ENCODE measurements around the gene TXLNA. TPM values are rescaled to one million over a fixed set of nuclear protein-coding genes. Genes with fewer than 3 reads are reported as not detected.
A peak's percentile ranks its signal among the peaks of the same experiment; 100 is the strongest.

TXLNA gene
- total RNA-seq, 6 donors from 2014 or later, result 29.3 to 57.5 (median 47.5) TPM

DNA sequence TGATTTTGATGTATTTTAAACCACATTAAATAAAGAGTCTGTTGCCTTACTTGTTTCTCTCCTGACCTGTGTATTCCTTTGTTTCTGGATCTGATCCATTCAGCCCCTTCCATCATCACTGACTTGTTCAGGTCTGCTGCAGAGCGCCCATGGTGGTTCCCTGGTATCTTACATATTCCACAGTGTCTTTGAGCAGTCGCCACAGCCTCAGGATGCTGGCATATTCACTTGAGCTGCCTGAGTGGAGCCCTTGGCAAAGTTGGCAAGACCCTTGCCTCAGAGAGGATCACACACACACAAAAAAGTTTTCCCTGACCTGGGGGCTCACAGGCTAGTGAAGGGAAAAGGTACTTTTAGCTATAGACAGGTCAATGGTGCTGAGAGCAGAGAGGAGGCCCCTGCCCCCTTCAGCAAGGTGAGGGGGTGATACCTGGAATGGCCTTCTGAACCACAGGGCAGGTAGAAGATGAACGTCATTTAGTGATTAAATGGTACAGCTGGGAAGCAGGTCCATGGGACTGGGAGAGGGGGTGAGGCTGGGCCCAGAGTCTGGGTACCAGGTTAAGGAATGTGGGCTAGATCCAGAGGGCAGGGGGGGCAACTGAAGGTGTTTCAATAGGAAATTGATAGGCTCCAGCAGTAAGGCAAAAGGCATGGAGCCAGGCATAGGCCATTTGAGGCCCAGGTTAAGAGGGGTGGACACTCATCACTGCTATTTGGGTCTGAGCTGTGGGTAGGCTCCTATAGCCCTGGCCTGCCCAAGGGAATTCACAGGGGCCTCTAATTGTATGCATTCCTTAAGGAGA is 19.0 kb downstream of the TXLNA start:
- H3K4me1 ChIP-seq, result peaks cover 15 to 31% (median 25%) of the 10 kb centered on the region in 4 donors
- TF ChIP-seq POLR2AphosphoS5 (IDR thresholded peaks at IDR 0.05) (no peak), EP300 (IDR thresholded peaks at IDR 0.05) (no peak), POLR2A (IDR thresholded peaks at IDR 0.05) (no peak)
- TF ChIP-seq, protein P1, sequence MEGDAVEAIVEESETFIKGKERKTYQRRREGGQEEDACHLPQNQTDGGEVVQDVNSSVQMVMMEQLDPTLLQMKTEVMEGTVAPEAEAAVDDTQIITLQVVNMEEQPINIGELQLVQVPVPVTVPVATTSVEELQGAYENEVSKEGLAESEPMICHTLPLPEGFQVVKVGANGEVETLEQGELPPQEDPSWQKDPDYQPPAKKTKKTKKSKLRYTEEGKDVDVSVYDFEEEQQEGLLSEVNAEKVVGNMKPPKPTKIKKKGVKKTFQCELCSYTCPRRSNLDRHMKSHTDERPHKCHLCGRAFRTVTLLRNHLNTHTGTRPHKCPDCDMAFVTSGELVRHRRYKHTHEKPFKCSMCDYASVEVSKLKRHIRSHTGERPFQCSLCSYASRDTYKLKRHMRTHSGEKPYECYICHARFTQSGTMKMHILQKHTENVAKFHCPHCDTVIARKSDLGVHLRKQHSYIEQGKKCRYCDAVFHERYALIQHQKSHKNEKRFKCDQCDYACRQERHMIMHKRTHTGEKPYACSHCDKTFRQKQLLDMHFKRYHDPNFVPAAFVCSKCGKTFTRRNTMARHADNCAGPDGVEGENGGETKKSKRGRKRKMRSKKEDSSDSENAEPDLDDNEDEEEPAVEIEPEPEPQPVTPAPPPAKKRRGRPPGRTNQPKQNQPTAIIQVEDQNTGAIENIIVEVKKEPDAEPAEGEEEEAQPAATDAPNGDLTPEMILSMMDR (IDR thresholded peaks at IDR 0.05), result no peak
- DNase-seq (no peak), ATAC-seq (ENCODE audit: low FRiP score in 2 of 2) (no peak)
- WGBS, 2 donors, result 81 to 84% methylated on average over 3 of the region's 3 CpGs
- no peak overlapping the region for H3K4me3 ChIP-seq
- no peaks in the 10 kb centered on the region for H3K9me3 ChIP-seq
- peak overlapping the region in 3 of 4 donors; percentile 4 to 27 (median 20) for H3K27ac ChIP-seq
- H3K27me3 ChIP-seq, result no peaks in the 10 kb centered on the region
- H3K36me3 ChIP-seq, result peaks cover 21 to 45% (median 36%) of the 10 kb centered on the region in 4 donors

DNA sequence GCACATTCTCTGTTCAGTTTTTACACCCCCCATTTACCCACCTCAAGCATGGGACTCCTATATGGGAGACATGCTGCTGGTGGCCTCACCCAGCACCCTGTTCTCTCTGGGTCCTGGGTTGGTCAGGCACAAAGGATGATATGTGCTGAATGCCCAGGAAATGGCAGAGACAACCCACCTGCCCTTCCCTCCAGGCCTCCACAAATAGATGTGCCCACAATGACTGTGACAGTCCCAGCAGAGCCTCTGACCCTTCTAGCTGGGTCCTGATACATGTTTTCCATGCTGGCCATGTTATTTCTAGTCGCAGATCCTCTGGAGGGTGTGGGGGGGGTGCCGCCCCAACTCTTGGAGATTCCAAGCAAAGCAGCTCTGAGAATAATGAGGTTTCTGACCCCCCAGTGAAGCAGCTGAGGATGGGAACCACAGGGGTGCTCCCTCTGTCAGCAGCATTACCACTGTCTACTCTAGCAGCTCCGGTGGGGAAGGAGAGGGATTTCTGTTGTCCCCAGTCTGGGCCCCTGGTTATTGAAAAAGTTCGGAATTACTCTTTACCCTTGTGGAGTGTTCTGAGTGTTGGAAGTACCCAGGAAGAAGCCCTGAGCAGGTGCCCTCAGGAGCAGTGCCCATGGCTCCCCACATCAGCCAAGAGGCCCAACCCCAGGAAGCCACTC is 19.7 kb downstream of the TXLNA start:
- no peak for TF ChIP-seq POLR2A (IDR thresholded peaks at IDR 0.05)
- TF ChIP-seq, protein P1 (IDR thresholded peaks at IDR 0.05), result no peak
- TF ChIP-seq POLR2AphosphoS5 (IDR thresholded peaks at IDR 0.05), result no peak
- no peak for ATAC-seq (ENCODE audit: low FRiP score in 2 of 2)
- H3K27ac ChIP-seq, result peak overlapping the region in 1 of 4 donors; percentile 27
- H3K9me3 ChIP-seq, result no peaks in the 10 kb centered on the region
- DNase-seq, result no peak
- H3K4me1 ChIP-seq, result peaks cover 15 to 31% (median 25%) of the 10 kb centered on the region in 4 donors
- H3K27me3 ChIP-seq, result no peaks in the 10 kb centered on the region
- H3K4me3 ChIP-seq, result no peak overlapping the region
- peaks cover 15 to 37% (median 29%) of the 10 kb centered on the region in 4 donors for H3K36me3 ChIP-seq
- 82 to 83% methylated on average over 2 to 4 of the region's 4 CpGs for WGBS, 2 donors

DNA sequence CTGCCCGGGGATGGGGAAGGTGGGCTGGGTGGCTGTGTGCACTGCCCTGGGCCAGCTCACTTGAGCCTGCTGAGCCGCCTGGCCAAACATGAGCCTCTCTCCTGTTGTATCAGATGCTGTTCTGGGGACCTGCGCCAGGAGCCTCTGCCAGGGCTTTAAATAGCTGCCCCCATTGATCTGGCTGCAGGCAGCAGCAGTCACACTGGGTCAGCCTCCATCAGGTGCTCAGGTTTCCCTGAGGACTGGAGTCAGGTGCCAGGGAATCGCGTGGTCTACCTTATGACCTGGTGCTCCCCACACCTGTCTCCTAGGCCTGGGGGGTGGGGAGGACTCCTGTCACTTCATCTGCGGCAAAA is 20.2 kb downstream of the TXLNA start:
- peaks cover 9 to 32% (median 24%) of the 10 kb centered on the region in 4 donors for H3K36me3 ChIP-seq
- ATAC-seq (ENCODE audit: low FRiP score in 2 of 2), result no peak
- 70% methylated on average over 6 of the region's 6 CpGs; no CpG with 5 or more reads in 1 of the 2 donors for WGBS, 2 donors
- no peaks in the 10 kb centered on the region for H3K27me3 ChIP-seq
- no peaks in the 10 kb centered on the region for H3K9me3 ChIP-seq
- H3K27ac ChIP-seq, result peak overlapping the region in 3 of 4 donors; percentile 62 to 79 (median 76)
- DNase-seq, result no peak
- H3K4me3 ChIP-seq, result peak overlapping the region in 1 of 4 donors; percentile 69
- H3K4me1 ChIP-seq, result peaks cover 15 to 31% (median 26%) of the 10 kb centered on the region in 4 donors
- TF ChIP-seq POLR2A (IDR thresholded peaks at IDR 0.05), result no peak
- TF ChIP-seq POLR2AphosphoS5 (IDR thresholded peaks at IDR 0.05), result no peak
- TF ChIP-seq EP300 (IDR thresholded peaks at IDR 0.05), result no peak
- TF ChIP-seq, protein P1 (IDR thresholded peaks at IDR 0.05), result no peak

DNA sequence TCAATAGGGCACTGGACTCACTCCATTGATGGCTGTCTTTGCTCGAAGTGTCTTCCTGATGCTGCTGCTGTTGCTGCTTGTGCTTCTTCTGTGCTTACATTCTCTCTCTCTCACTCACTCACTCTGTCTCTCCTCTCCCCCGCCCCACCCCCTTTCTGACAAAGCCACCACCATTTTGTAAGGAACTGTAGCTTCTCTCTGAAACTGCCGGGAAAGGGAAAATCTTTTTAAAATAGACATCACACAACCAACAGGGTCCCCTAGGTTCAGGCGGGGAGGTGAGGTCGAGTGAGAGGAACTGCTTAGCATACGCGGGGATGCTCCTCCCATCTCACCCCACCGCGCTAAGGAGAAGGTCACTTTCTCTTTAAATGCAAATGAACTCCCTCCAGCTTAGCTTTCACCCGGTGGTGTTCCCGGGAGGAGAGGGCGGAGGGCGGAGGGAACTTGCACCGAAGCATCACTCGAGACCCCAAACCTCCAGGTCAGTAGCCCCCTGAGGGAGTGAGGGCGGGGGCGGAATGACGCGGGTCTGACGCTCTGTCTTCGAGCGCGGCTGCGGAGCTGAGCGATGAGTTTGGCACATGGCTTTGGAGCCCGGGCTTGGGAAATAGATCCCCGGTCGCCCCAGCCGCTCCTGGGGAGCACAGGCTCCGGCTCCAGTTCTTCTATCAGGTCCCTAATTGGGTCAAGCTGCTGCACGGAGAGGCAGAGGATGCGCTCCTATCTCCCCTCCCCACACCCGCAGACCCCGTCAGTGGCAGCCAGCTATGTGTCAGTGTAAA is 20.9 kb downstream of the TXLNA start, which contains the start of gene CCDC28B:
TSS of gene CCDC28B (plus strand) at position 370 of the 785 bp plus-strand sequence. CDS start 1,341 bp downstream, outside the sequence.
- H3K4me1 ChIP-seq, result peaks cover 19 to 36% (median 33%) of the 10 kb centered on the region in 4 donors
- TF ChIP-seq, protein P1 (IDR thresholded peaks at IDR 0.05), result no peak
- TF ChIP-seq POLR2AphosphoS5 (IDR thresholded peaks at IDR 0.05) (peak in 1 of 2 donors; percentile 47), POLR2A (IDR thresholded peaks at IDR 0.05) (peak in 1 of 4 donors; percentile 26), EP300 (IDR thresholded peaks at IDR 0.05) (no peak)
- no peaks in the 10 kb centered on the region for H3K9me3 ChIP-seq
- DNase-seq, result peak; percentile 60 to 86
- ATAC-seq (ENCODE audit: low FRiP score in 2 of 2), result peak; percentile 22 to 73
- H3K27ac ChIP-seq, result peak within 1 kb of the TSS; percentile 62 to 79 (median 73)
- WGBS, 2 donors, result 1% methylated on average over 9 to 34 of the region's 34 CpGs
- peaks cover 2 to 25% (median 17%) of the 10 kb centered on the region in 4 donors for H3K36me3 ChIP-seq
- peak within 1 kb of the TSS; percentile 63 to 69 (median 64) for H3K4me3 ChIP-seq
- H3K27me3 ChIP-seq, result no peaks in the 10 kb centered on the region

Measured in upper lobe of left lung (tissue), 6 donors.